GM21367 (cell line): ENCODE results near the gene C11orf52.

Source experiments
- ATAC-seq: cut with Tn5 transposase; IDR thresholded peaks from one replicate; pipeline ENCODE4 v1.9.1; 2021; ENCODE audit not compliant: unreplicated experiment

C11orf52 gene

DNA sequence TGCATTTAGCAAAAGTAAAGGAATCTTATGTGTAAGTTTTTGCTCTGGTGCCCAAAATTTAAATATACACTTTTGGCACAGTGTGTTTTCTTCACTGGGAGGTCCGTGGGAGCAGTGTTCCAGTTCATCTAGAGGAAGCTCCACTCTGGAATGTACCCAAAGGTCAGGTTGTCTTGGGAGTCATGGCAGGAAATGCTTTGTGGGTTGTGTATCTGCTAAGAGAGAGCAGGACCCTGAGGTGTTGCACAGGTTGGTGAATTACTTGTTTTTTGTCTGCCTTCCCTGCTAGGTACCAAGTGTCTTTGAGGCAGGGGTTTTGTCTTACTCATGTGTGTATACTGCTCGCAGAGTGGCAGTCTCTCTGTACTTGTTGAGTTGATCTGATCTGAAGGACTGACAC is 55.7 kb downstream of the C11orf52 start:
- ATAC-seq = no peak

DNA sequence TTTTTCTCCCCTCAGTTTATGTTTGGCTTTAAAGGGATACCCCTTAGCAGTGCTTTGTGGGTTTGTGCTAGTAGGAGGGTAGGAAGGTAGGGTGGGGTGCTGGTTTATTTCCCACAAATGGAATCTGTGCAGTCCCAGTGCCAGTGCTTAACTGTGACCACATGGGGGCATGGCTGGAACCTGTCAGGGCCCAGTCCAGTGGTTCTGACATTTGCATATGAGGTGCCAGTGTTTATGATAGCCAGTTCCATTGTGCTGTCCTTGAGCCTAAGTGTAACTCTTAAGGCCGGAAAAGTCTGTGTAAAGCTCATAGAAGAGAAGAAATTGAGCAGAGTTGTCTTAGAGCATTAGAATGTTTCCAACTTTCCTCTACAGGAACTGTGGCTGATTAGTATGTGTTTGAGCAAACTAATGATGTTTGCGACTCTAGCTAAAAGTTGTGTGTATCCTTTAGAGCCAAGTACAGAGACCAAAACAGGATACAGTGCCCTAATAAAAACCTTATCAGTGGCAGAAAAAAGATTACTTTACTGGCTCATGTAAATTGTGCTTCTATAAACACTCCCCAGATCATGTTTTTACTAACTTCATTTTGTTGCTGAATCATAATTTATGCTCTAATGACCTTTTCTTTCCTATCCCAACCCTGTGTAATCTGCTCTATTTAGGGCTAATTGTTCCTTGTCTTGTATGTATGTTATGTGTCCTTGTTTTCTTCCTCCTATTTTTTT is 56.5 kb downstream of the C11orf52 start:
- ATAC-seq = no peak

DNA sequence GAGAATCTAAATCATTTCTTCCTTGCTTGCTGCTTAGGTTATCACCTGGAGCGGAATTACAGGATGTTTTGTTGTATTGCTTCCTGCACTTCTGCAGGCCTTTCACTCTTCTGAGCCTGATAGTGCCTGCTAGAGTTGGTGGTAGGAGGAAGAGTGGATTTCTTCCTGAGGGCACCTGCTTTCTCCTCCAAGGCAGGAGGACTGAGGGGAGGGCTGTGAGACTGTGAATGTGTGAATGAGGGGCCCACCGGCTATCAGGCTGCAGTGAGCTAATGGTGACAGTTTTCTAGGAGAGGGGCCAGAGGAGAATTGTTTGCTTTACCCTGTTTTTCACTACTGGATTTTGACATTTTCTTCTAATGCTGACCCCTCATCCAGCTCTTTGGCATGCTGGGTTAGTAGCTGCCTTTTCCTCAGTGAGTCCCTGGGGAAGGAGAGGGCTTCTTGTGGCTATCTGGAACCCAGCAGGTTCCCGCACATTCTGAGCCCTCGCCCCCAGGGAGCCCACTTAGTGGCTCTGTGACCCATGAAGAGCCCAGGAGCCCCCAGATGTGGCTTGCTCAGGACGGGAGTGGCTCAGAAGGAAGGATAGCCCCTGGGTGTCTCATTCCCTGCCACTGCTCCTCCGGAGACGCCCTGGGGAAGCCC is 57.5 kb downstream of the C11orf52 start:
- ATAC-seq = no peak
